Testis (tissue), 2 donors: ENCODE measurements around the gene SYNDIG1.

Source experiments
- CTCF ChIP-seq, 3 experiments: fragments of 450-650 bp in 2 of 3; fragments of 200-600 bp in 1 of 3; sonication (generic) in 1 of 3; IDR thresholded peaks; one replicate each; pipeline ENCODE4 v1.5.1; 2016 to 2019; ENCODE audit warnings: antibody characterized with exemption in 3 of 3, mild to moderate bottlenecking in 2 of 3, moderate library complexity in 1 of 3
- POLR2A ChIP-seq: fragments of 450-650 bp; IDR thresholded peaks from one replicate; pipeline ENCODE4 v1.6.1; 2017; ENCODE audit warnings: antibody characterized with exemption, mild to moderate bottlenecking, moderate library complexity

DNA sequence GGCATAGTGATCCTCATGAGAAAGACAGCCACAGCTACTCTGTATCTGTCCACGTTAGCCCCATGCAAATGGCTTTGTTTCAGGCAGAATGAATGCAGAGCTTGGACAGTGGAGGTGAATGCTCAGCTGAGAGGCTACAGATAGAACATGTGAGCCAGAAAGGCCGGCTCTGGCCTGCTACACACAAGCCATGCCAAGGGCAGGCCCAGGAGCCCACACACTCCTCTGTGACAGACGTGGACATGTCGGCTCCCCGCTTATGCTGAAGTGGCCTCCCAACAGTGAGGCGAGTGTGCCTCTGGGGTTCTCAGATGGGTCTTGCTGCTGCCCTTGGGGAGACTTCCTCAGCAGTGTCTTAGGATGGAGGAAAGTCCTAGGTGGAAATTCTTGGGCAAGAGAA lies 159.6 kb downstream of the SYNDIG1 start:
- TF ChIP-seq CTCF (IDR thresholded peaks at IDR 0.05) (no peak), POLR2A (no peak)
